Inflammatory macrophage (primary cell): ENCODE results near the gene OGDHL.
"Not testable (repeated sequence)": the region's sequence is repeated elsewhere in the genome, so short reads cannot be mapped to it uniquely, and the experiment has no call there.

ENCODE experiments used
- DNase-seq, 2 donors: peaks; one replicate each; pipeline ENCODE4 v3.0.0-alpha.2; 2020 to 2022
- total RNA-seq, 18 experiments: gene quantifications; one replicate each; lab custom pipeline; 2026; ENCODE audit warnings: mixed read lengths in 6 of 18, inconsistent platforms in 2 of 18; lab: John Stamatoyannopoulos, UW

The OGDHL gene
- total RNA-seq, result 0 to 0.18 (median 0.06) reads per million in 18 experiments

GRCh38 chr10:49761789-49762565, at the start of gene OGDHL:
Gene OGDHL (minus strand): TSS chr10:49762323. CDS start chr10:49758592, 3,731 bp downstream.
- peak; percentile 5 to 48 for DNase-seq

- no peak for DNase-seq
Measured at GRCh38 chr10:49803988-49804387, 41.9 kb upstream of the OGDHL start.

GRCh38 chr10:49798275-49798674, 36.2 kb upstream of the OGDHL start:
- DNase-seq, result no peak

- DNase-seq, result no peak
Measured at GRCh38 chr10:49791100-49791499, 29.0 kb upstream of the OGDHL start.

- no peak for DNase-seq
Measured at GRCh38 chr10:49784681-49785080, 22.6 kb upstream of the OGDHL start.

GRCh38 chr10:49783645-49784044, 21.5 kb upstream of the OGDHL start:
- no peak for DNase-seq

GRCh38 chr10:49781247-49781646, 19.1 kb upstream of the OGDHL start:
- no peak for DNase-seq

GRCh38 chr10:49778197-49778596, 16.1 kb upstream of the OGDHL start:
- DNase-seq, result no peak

GRCh38 chr10:49776851-49777250, 14.7 kb upstream of the OGDHL start:
- no peak for DNase-seq

- DNase-seq, result no peak
Measured at GRCh38 chr10:49775014-49775413, 12.9 kb upstream of the OGDHL start.

GRCh38 chr10:49772944-49773343, 10.8 kb upstream of the OGDHL start:
- not testable (repeated sequence) for DNase-seq

GRCh38 chr10:49771046-49771445, 8.9 kb upstream of the OGDHL start:
- not testable (repeated sequence) for DNase-seq

- DNase-seq, result no peak
Measured at GRCh38 chr10:49769692-49770091, 7.6 kb upstream of the OGDHL start.

- no peak for DNase-seq
Measured at GRCh38 chr10:49768731-49769130, 6.6 kb upstream of the OGDHL start.

GRCh38 chr10:49768329-49768728, 6.2 kb upstream of the OGDHL start:
- no peak for DNase-seq

- no peak for DNase-seq
Measured at GRCh38 chr10:49767752-49768151, 5.6 kb upstream of the OGDHL start.

- DNase-seq, result no peak
Measured at GRCh38 chr10:49766484-49766883, 4.4 kb upstream of the OGDHL start.

- no peak for DNase-seq
Measured at GRCh38 chr10:49762566-49762877, 399 bp upstream of the OGDHL start.

- no peak for DNase-seq
Measured at GRCh38 chr10:49761201-49761788, 828 bp downstream of the OGDHL start.

- DNase-seq, result no peak
Measured at GRCh38 chr10:49760789-49761188, 1.3 kb downstream of the OGDHL start.

GRCh38 chr10:49759787-49760551, 2.2 kb downstream of the OGDHL start:
- no peak for DNase-seq

- no peak for DNase-seq
Measured at GRCh38 chr10:49758249-49758930, 3.7 kb downstream of the OGDHL start.

- no peak for DNase-seq
Measured at GRCh38 chr10:49756641-49757040, 5.5 kb downstream of the OGDHL start.
